HEK293T (cell line): ENCODE measurements around the gene ZNF646.
"Not testable (repeated sequence)": the region's sequence is repeated elsewhere in the genome, so short reads cannot be mapped to it uniquely, and the experiment has no call there.

ENCODE experiments used
- CTCF ChIA-PET: fragments of 350-600 bp; formaldehyde crosslinking; extraction: SDS; loops from one replicate; lab custom pipeline; 2021; ENCODE audit warnings: antibody characterized with exemption, inconsistent platforms; lab: Yijun Ruan, JAX
- POLR2A ChIA-PET: fragments of 350-600 bp; formaldehyde crosslinking; extraction: SDS; loops from one replicate; lab custom pipeline; 2020; ENCODE audit warnings: antibody characterized with exemption, inconsistent platforms; lab: Yijun Ruan, JAX
- DNase-seq: peaks from one replicate; pipeline ENCODE4 v3.0.0; 2012; ENCODE audit warnings: mixed read lengths; ENCODE audit errors: extremely low spot score
- ARNT ChIP-seq: fragments of 450-650 bp; IDR thresholded peaks from 2 replicates; pipeline ENCODE4 v1.6.1; 2017; ENCODE audit warnings: mild to moderate bottlenecking
- BHLHE40 ChIP-seq: fragments of 450-650 bp; IDR thresholded peaks from 2 replicates; pipeline ENCODE4 v1.6.1; 2016; ENCODE audit warnings: mild to moderate bottlenecking, moderate library complexity, borderline replicate concordance
- CTBP1 ChIP-seq: fragments of 450-650 bp; IDR thresholded peaks from 2 replicates; pipeline ENCODE4 v1.6.1; 2016; ENCODE audit warnings: borderline replicate concordance
- ELF4 ChIP-seq: fragments of 450-650 bp; IDR thresholded peaks from 2 replicates; pipeline ENCODE4 v1.6.1; 2017; ENCODE audit warnings: antibody characterized with exemption
- FOXA1 ChIP-seq: fragments of 450-650 bp; IDR thresholded peaks from 2 replicates; pipeline ENCODE4 v1.6.1; 2016; ENCODE audit warnings: mild to moderate bottlenecking
- FOXK2 ChIP-seq: fragments of 450-650 bp; IDR thresholded peaks from 2 replicates; pipeline ENCODE4 v1.6.1; 2016; ENCODE audit warnings: mild to moderate bottlenecking
- FOXM1 ChIP-seq: fragments of 450-650 bp; IDR thresholded peaks from 2 replicates; pipeline ENCODE4 v1.6.1; 2017; ENCODE audit warnings: mild to moderate bottlenecking, borderline replicate concordance
- HDGF ChIP-seq: fragments of 450-650 bp; IDR thresholded peaks from 2 replicates; pipeline ENCODE4 v1.6.1; 2017; ENCODE audit warnings: antibody characterized with exemption, borderline replicate concordance
- L3MBTL2 ChIP-seq: fragments of 450-650 bp; conservative IDR thresholded peaks from 2 replicates; pipeline ENCODE4 v1.6.1; 2016; ENCODE audit warnings: mild to moderate bottlenecking
- LEF1 ChIP-seq: fragments of 450-650 bp; IDR thresholded peaks from 2 replicates; pipeline ENCODE4 v1.6.1; 2017; ENCODE audit warnings: mild to moderate bottlenecking, borderline replicate concordance
- NFRKB ChIP-seq: fragments of 450-650 bp; IDR thresholded peaks from 2 replicates; pipeline ENCODE4 v1.6.1; 2016; ENCODE audit warnings: mild to moderate bottlenecking, moderate library complexity
- SP1 ChIP-seq: fragments of 450-650 bp; IDR thresholded peaks from 2 replicates; pipeline ENCODE4 v1.6.1; 2017
- SUZ12 ChIP-seq: fragments of 450-650 bp; IDR thresholded peaks from 2 replicates; pipeline ENCODE4 v1.6.1; 2016; ENCODE audit warnings: mild to moderate bottlenecking
- TARDBP ChIP-seq: fragments of 450-650 bp; IDR thresholded peaks from 2 replicates; pipeline ENCODE4 v1.6.1; 2016
- ZNF384 ChIP-seq: fragments of 450-650 bp; IDR thresholded peaks from 2 replicates; pipeline ENCODE4 v1.6.1; 2016
- TF ChIP-seq, protein P1 (sequence below): fragments of 450-650 bp; IDR thresholded peaks from 2 replicates; pipeline ENCODE4 v1.6.1; 2016

The ZNF646 gene

DNA sequence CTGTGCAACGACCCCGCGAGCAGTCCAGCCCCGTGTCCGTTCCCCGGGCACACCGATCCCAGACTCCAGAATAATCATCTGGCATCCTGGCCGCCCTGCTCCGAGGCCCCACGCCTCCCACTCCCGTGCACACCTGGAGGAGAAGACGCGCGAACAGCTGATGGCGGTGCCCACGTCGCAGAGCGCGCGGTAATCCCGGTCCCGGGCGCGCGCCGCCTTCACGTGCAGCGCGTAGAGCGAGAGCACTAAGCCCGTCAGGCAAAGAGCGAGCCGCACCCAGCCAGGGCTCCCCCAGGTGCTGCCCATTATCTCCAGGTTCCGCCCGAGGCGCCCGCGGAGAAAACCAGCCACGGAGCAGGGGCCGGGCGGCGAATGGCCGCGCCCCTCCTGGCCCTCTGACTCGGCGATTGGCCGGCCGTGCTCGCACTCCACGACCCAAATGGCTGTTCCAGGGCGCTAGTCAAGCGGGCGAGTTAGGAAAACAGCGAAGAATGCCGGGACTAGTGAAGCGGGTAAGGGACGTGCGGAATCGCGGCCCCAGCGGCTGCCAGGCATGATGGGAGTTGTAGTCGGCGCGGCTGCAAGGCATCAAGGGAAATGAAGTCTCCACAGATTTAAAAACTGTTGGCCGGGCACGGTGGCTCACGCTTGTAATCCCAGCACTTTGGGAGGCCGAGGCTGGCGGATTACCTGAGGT, 20.4 kb downstream of the ZNF646 start, which contains the start of gene VKORC1:
VKORC1 (minus strand) TSS at position 374 of the 697 bp plus-strand sequence; CDS start at position 306, 68 bp downstream.
- ChIA-PET POLR2A (interaction anchor here (0.8 to 4.4 kb wide), 6 partner anchors 10 to 49 kb away, joined by 3 to 17 read pairs (median 6); partner anchors contain the start of genes KAT8, ZNF646 and ZNF668), CTCF (interaction anchor here (0.7 to 1.0 kb wide), 2 partner anchors 48 to 110 kb away, joined by 3 to 4 read pairs; partner anchors contain the start of gene HSD3B7)
- peak; percentile 90 for DNase-seq
- TF ChIP-seq CTBP1: 0 out of 2 replicates have a peak, but pooled peaks have one; percentile 31
- no peak for TF ChIP-seq FOXK2
- TF ChIP-seq FOXM1: no peak
- peak; percentile 64 for TF ChIP-seq L3MBTL2
- no peak for TF ChIP-seq HDGF
- TF ChIP-seq, protein P1, sequence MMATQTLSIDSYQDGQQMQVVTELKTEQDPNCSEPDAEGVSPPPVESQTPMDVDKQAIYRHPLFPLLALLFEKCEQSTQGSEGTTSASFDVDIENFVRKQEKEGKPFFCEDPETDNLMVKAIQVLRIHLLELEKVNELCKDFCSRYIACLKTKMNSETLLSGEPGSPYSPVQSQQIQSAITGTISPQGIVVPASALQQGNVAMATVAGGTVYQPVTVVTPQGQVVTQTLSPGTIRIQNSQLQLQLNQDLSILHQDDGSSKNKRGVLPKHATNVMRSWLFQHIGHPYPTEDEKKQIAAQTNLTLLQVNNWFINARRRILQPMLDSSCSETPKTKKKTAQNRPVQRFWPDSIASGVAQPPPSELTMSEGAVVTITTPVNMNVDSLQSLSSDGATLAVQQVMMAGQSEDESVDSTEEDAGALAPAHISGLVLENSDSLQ: peak; percentile 91
- no peak for TF ChIP-seq FOXA1

DNA sequence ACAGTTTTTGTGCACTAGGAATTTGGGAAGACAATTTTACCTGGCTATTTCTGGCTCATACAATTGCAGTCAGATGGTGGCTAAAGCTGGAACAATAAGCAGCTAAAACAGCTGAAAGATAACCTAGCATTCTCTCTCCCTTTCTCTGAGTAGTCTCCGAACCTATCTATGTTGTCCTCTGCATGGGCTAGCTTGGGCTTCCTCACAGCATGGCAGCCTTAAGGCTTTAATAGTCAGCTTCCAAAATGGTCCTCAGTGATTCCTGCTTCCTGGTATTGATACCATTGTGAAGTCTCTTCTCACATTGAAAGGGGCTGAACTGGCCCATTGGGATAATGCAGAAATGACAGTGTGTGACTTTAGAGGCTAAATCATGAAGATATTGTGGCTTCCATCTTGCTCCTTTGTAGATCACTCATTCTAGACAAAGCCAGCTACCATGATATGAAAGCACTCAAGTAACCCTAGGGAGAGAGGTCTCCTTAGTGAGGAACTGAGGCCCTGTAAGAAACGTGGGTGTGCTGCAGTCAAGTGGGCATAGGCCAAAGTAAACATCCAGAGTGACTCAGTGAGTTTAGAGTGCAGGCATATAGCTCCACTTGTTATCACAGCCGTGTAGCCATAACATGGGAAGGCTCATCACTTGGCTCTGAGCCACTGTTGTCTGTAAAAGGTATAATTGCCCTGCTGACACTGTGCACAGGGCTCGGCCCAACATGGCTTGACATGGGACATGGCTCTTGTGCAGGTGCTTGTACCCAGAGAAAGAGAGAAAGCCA, 25.8 kb downstream of the ZNF646 start:
- TF ChIP-seq TARDBP: no peak
- no peak for TF ChIP-seq L3MBTL2
- CTCF ChIA-PET: interaction anchor here (0.7 to 1.2 kb wide), 2 partner anchors 17 to 28 kb away, joined by 3 read pairs; partner anchors contain the start of gene KAT8
- POLR2A ChIA-PET: interaction anchor here (2.9 kb wide), 1 partner anchor 17 kb away, joined by 13 read pairs; the partner anchor contains the start of gene KAT8
- DNase-seq: no peak

DNA sequence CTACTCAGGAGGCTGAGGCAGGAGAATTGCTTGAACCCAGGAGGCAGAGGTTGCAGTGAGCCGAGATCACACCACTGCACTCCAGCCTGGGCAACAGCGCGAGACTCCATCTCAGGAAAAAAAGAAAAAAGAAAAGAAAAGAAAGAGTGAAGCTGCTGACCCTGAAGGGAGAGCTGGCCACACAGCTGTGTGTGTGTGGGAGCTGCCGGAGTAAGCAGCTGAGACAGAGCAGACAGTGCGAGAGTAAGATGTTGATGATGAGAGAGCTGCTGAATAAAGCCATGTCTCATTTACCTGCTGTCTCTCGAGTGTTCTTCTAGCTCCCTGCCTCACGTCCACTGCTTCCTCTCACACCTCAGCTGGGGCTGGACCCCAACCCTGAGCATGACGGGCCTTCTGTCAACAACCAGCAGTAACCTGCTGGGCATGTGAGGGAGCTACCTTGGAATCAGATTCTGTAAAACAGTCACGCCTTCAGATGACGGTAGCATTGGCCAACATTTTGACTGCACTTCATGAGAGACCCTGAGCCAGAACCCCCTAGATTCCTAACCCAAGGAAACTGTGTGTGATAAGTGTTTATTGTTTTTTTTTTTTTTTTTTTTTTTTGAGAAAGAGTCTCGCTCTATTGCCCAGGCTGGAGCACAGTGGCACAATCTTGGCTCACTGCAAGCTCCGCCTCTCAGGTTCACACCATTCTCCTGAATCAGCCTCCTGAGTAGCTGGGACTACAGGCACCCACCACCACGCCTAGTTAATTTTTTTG, 26.8 kb downstream of the ZNF646 start:
- DNase-seq: not testable (repeated sequence)
- POLR2A ChIA-PET: interaction anchor here (1.0 to 2.9 kb wide), 3 partner anchors 10 to 79 kb away, joined by 4 to 13 read pairs (median 6); partner anchors contain the start of genes FUS and KAT8
- CTCF ChIA-PET: interaction anchor here (1.0 kb wide), 1 partner anchor 41 kb away, joined by 6 read pairs; no protein-coding TSS in a partner anchor

DNA sequence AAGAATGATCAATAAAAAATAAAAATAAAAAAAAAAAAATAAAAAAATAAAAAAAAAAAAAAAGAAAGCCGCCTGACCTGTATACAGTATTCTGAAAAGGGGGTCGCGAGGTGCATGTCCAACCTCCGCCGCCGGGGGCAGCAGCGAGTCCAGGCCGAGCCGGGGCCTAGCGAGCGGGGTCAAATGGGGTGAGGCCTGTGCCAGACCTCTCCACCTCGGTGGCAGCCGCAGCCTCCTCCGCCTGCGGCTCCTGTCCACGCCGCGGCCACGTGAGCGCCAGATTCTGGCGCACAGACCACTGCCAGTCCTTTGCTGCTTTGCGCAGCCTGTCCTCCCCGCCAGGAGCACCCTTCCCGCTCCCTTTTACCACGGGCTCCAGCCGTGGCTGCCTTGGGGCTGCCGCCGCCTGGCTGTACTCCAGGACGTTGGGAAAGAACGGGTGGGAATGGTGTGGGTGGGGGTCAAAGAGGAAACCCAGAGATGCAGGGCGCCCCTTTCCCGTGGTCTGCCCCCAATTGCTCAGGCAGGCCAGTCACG, 31.5 kb downstream of the ZNF646 start:
- peak; percentile 79 for DNase-seq
- CTCF ChIA-PET: no interaction called here
- POLR2A ChIA-PET: no interaction called here
- TF ChIP-seq L3MBTL2: peak; percentile 58
- TF ChIP-seq, protein P1: no peak
- TF ChIP-seq ZNF384: peak; percentile 84

DNA sequence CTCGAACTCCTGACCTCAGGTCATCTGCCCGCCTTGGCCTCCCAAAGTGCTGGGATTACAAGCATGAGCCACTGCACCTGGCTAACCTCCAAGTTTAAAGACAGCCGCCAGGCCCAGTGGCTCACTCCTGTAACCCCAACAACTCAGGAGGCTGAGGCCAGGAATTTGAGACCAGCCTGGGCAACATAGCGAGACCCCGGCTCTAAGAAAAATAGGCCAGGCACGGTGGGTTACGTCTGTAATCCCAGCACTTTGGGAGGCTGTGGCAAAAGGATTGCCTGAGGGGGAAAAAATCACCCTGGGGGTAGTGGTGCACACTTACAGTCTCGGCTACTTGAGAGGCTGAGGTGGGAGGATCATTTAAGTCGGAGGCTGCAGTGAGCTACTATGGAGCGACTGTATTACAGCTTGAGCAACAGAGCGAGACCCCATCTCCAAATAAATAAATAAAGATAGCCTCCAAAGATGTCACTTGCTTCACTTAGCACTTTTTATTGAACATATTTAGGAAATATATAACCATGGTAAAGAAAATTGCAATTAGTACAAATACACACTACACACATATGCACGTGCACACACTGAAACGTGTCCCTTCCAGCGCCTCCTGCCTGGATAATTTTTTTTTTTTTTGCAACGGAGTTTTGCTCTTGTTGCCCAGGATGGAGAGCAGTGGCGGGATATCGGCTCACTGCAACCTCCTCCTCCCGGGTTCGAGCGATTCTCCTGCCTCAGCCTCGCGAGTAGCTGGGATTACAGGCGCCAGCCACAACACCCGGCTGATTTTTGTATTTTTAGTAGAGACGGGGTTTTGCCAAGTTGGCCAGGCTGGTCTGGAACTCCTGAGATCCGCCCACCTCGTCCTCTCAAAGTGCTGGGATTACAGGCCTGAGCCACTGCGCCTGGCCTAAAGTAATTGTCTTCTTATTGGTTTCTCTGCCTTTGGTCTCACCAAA, 32.6 kb downstream of the ZNF646 start:
- DNase-seq: no peak
- no peak for TF ChIP-seq FOXK2
- no peak for TF ChIP-seq ZNF384
- no peak for TF ChIP-seq SP1
- no peak for TF ChIP-seq L3MBTL2
- TF ChIP-seq SUZ12: no peak
- no peak for TF ChIP-seq FOXM1
- TF ChIP-seq LEF1: no peak
- no peak for TF ChIP-seq FOXA1
- TF ChIP-seq BHLHE40: no peak
- TF ChIP-seq NFRKB: no peak
- TF ChIP-seq HDGF: no peak
- no peak for TF ChIP-seq ELF4
- TF ChIP-seq, protein P1: no peak
- no peak for TF ChIP-seq TARDBP
- no peak for TF ChIP-seq ARNT
- no peak for TF ChIP-seq CTBP1
- POLR2A ChIA-PET: interaction anchor here (1.0 kb wide), 1 partner anchor 11 kb away, joined by 4 read pairs; the partner anchor contains the start of gene KAT8
- CTCF ChIA-PET: no interaction called here
